RWPE1 (cell line): Measurements from ENCODE around the gene NAIP.
"Not testable (repeated sequence)": the region's sequence is repeated elsewhere in the genome, so short reads cannot be mapped to it uniquely, and the experiment has no call there.

Experiments used
- CTCF ChIA-PET: fragments of 350-600 bp; sonication (Branson Sonifier 250); formaldehyde crosslinking; extraction: SDS; loops from one replicate; lab custom pipeline; 2021; lab: Yijun Ruan, JAX
- POLR2A ChIA-PET: fragments of 400-600 bp; formaldehyde crosslinking; extraction: SDS; loops from one replicate; lab custom pipeline; 2020; ENCODE audit warnings: antibody characterized with exemption; ENCODE audit not compliant: low non-redundant PET; lab: Yijun Ruan, JAX
- DNase-seq: peaks from one replicate; pipeline ENCODE4 v3.0.0; 2012; ENCODE audit warnings: low spot score
- H3K27ac ChIP-seq: fragments of 450-650 bp; 2 replicates; pipeline ENCODE4 v1.5.1; 2017
- TF ChIP-seq, protein P1 (sequence below): fragments of 450-650 bp; conservative IDR thresholded peaks from 2 replicates; pipeline ENCODE4 v1.5.1; 2017; ENCODE audit warnings: low read depth, mild to moderate bottlenecking

The NAIP gene

DNA sequence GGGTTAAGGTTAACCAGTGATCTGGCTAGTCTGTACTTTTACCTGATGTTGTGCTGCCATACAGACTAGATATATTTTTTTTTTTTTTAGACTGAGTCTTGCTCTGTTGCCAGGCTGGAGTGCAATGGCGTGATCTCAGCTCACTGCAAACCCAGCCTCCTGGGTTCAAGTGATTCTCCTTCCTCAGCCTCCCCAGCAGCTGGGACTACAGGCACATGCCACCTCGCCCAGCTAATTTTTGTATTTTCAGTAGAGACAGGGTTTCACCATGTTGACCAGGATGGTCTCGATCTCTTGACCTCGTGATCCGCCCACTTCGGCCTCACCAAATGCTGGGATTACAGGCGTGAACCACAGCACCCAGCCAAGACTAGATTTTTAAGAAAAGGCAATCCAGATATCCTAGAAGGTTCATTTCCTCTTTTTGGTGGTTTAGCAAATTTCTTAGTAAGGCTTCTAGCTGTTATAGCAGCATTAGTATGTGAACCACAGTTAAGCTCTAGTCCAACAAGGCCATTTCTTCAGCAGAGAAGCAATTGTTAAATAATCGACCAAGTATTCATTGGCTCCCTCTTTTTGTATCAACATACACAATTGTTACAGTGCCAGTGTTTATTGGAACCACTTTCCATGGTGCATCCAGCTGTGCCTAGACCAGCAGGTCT, at the start of gene NAIP:
NAIP (minus strand) TSS at position 51 of the 665 bp plus-strand sequence. CDS start 12,424 bp downstream, outside the sequence.
- H3K27ac ChIP-seq, DNase-seq, CTCF ChIA-PET, POLR2A ChIA-PET: not testable (repeated sequence)

GRCh38 chr5:71067262-71067928, 42.3 kb upstream of the NAIP start, which contains the start of gene GTF2H2:
GTF2H2 (minus strand) TSS chr5:71067676; CDS start chr5:71062763, 4,913 bp downstream.
- POLR2A ChIA-PET, CTCF ChIA-PET, DNase-seq, H3K27ac ChIP-seq: not testable (repeated sequence)

- POLR2A ChIA-PET, DNase-seq, H3K27ac ChIP-seq, CTCF ChIA-PET: not testable (repeated sequence)
These were observed 36.2 kb upstream of the NAIP start for GRCh38 chr5:71061322-71061721.

DNA sequence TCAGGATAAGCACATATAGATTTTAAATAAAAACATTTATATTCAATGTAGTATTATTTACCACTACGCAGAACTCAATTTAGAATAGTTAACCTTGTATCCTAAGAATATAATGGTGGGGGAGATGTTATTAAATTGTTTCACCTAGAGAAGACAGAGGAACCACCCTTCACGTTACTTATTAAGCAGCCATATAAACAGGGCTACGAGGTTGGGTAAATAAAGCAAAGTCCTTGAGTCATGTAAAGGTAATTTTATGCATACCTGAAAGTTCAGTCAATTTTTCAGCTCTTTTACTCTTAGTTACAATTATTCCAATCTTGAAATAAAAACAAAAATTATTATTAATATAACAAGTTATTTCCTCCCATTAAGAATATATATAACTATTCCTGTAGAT, 34.3 kb upstream of the NAIP start:
- H3K27ac ChIP-seq, CTCF ChIA-PET, DNase-seq, POLR2A ChIA-PET: not testable (repeated sequence)

GRCh38 chr5:71044808-71045207, 19.7 kb upstream of the NAIP start:
- H3K27ac ChIP-seq, CTCF ChIA-PET, DNase-seq, POLR2A ChIA-PET: not testable (repeated sequence)

GRCh38 chr5:71044128-71044527, 19.0 kb upstream of the NAIP start:
- POLR2A ChIA-PET, H3K27ac ChIP-seq, CTCF ChIA-PET, DNase-seq: not testable (repeated sequence)

- H3K27ac ChIP-seq, CTCF ChIA-PET, POLR2A ChIA-PET, DNase-seq: not testable (repeated sequence)
These were observed 6.1 kb upstream of the NAIP start for GRCh38 chr5:71031046-71031776.

DNA sequence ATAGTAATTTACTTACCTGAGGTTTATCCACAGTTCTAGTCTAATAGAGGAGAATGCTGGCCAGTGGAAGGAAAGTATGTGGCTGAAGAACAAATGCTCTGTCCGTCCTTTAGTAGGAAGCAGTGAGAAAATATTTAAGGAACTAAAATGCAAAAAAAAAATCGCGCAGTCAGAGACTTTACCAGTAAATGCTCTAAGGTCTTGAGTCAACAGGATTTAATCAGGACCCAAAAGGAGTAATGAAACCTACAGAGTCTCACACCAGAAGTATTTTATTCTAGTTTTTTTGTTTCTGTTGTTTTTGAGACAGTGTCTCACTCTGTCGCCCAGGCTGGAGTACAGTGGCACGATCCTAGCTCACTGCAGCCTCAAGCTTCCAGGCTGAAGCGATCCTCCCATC, 4.5 kb downstream of the NAIP start:
- DNase-seq, POLR2A ChIA-PET, CTCF ChIA-PET, H3K27ac ChIP-seq: not testable (repeated sequence)

DNA sequence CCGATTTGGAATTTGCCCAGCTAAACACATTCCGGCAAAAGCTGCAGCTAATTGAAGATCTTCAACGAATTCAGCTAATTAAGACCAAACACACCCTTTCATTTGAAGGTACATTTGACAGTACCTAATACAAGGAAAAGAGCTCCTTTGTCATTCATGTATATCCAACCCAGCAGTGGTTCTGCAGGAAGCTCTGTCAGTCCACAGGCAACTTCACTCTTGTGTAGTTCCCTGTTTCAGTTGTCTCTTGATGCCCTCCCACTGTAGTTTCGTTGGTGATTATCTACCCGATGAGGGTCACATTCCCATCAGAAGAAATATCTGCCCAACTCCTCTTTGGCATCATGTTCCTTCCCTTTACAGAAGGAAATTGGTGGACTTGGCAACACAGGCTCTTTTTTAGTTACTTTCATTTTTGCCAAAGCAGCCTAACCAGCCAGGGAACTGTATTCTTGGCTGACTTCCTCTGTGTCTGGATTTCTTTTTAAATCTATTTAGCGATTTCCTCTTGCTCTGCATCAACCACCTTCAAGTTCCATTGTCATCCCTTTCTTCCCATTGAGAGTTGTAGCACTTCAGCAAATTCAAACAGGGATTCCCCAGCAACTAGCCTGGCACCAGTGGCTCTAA, 6.6 kb downstream of the NAIP start:
- POLR2A ChIA-PET: not testable (repeated sequence)

DNA sequence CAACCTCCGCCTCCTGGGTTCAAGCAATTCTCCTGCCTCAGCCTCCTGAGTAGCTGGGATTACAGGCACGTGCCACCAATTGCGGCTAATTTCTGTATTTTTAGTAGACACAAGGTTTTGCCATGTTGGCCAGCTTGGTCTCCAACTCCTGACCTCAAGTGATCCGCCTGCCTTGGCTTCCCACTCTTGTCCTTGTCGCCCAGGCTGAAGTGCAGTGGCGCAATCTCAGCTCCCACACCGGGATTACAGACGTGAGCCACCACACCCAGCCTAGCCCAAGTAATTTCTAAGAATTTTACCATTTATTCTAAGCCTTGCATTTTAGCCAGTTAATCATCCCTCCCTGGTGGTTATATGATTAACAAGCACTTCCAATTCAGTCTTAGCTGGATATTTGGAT, 11.0 kb downstream of the NAIP start:
- DNase-seq: no peak
- TF ChIP-seq, protein P1, sequence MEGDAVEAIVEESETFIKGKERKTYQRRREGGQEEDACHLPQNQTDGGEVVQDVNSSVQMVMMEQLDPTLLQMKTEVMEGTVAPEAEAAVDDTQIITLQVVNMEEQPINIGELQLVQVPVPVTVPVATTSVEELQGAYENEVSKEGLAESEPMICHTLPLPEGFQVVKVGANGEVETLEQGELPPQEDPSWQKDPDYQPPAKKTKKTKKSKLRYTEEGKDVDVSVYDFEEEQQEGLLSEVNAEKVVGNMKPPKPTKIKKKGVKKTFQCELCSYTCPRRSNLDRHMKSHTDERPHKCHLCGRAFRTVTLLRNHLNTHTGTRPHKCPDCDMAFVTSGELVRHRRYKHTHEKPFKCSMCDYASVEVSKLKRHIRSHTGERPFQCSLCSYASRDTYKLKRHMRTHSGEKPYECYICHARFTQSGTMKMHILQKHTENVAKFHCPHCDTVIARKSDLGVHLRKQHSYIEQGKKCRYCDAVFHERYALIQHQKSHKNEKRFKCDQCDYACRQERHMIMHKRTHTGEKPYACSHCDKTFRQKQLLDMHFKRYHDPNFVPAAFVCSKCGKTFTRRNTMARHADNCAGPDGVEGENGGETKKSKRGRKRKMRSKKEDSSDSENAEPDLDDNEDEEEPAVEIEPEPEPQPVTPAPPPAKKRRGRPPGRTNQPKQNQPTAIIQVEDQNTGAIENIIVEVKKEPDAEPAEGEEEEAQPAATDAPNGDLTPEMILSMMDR: no peak
- H3K27ac ChIP-seq: no peak overlapping the region
- ChIA-PET CTCF (no interaction called here), POLR2A (no interaction called here)

More for the DNA sequence above, 6.6 kb downstream of the NAIP start:
- H3K27ac ChIP-seq, DNase-seq, CTCF ChIA-PET: not testable (repeated sequence)

DNA sequence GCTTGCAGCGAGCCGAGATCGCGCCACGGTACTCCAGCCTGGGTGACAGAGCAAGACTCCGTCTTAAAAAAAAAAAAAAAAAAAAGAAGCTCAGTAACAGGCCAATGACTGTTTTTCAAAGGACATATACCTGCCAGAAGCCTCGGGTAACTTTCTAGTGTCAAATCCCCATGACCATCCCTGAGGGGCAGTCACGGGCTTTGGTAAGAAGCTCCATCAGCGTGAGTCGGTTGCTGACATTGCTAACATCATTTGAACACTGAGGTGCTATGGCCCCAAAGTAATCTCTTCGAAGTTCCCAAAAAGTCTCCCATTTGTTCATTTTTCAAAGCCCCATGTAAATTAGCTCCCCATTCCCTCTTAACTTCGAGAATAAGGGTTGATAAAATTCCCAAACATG, 11.6 kb downstream of the NAIP start:
- CTCF ChIA-PET: no interaction called here
- POLR2A ChIA-PET: no interaction called here
- TF ChIP-seq, protein P1: no peak
- no peak overlapping the region for H3K27ac ChIP-seq
- no peak for DNase-seq
